ENCODE results near the gene COX6A2.

Gene COX6A2

GRCh38 chr16:31467151-31467773 is 39.1 kb upstream of the COX6A2 start:
- ATAC-seq, result no peak
- peaks cover 9% of the 10 kb centered on the region for H3K27me3 Mint-ChIP-seq
- H3K36me3 Mint-ChIP-seq (ENCODE audit: low read depth), result peaks cover 20% of the 10 kb centered on the region
- no peak overlapping the region for H3K4me3 Mint-ChIP-seq
- peaks cover 11% of the 10 kb centered on the region for H3K4me1 Mint-ChIP-seq
- no peak for DNase-seq
- H3K27ac Mint-ChIP-seq, result no peak overlapping the region
- H3K9me3 Mint-ChIP-seq, result no peaks in the 10 kb centered on the region

- Mint-ChIP-seq H3K27me3 (peaks cover 5% of the 10 kb centered on the region), H3K4me1 (peaks cover 10% of the 10 kb centered on the region), H3K36me3 (ENCODE audit: low read depth) (peaks cover 20% of the 10 kb centered on the region), H3K27ac (no peak overlapping the region), H3K9me3 (no peaks in the 10 kb centered on the region), H3K4me3 (no peak overlapping the region)
- DNase-seq, result no peak
- no peak for ATAC-seq
These were observed 38.3 kb upstream of the COX6A2 start for GRCh38 chr16:31466381-31466841.

GRCh38 chr16:31465788-31466370 is 37.7 kb upstream of the COX6A2 start:
- DNase-seq (no peak), ATAC-seq (no peak)
- peaks cover 13% of the 10 kb centered on the region for H3K4me1 Mint-ChIP-seq
- H3K36me3 Mint-ChIP-seq (ENCODE audit: low read depth), result peaks cover 20% of the 10 kb centered on the region
- H3K9me3 Mint-ChIP-seq, result no peaks in the 10 kb centered on the region
- H3K27ac Mint-ChIP-seq, result no peak overlapping the region
- no peaks in the 10 kb centered on the region for H3K27me3 Mint-ChIP-seq
- no peak overlapping the region for H3K4me3 Mint-ChIP-seq

GRCh38 chr16:31464781-31465260 is 36.7 kb upstream of the COX6A2 start:
- no peaks in the 10 kb centered on the region for H3K27me3 Mint-ChIP-seq
- H3K4me1 Mint-ChIP-seq, result peaks cover 23% of the 10 kb centered on the region
- no peak overlapping the region for H3K4me3 Mint-ChIP-seq
- H3K27ac Mint-ChIP-seq, result no peak overlapping the region
- ATAC-seq (no peak), DNase-seq (no peak)
- no peaks in the 10 kb centered on the region for H3K9me3 Mint-ChIP-seq
- peaks cover 20% of the 10 kb centered on the region for H3K36me3 Mint-ChIP-seq (ENCODE audit: low read depth)

- peaks cover 23% of the 10 kb centered on the region for H3K4me1 Mint-ChIP-seq
- no peaks in the 10 kb centered on the region for H3K9me3 Mint-ChIP-seq
- peaks cover 20% of the 10 kb centered on the region for H3K36me3 Mint-ChIP-seq (ENCODE audit: low read depth)
- no peak overlapping the region for H3K4me3 Mint-ChIP-seq
- H3K27me3 Mint-ChIP-seq, result no peaks in the 10 kb centered on the region
- ATAC-seq (no peak), DNase-seq (no peak)
- H3K27ac Mint-ChIP-seq, result no peak overlapping the region
These were observed 36.2 kb upstream of the COX6A2 start for GRCh38 chr16:31464348-31464769.

GRCh38 chr16:31461921-31462804 is 34.0 kb upstream of the COX6A2 start:
- Mint-ChIP-seq H3K4me1 (peaks cover 31% of the 10 kb centered on the region), H3K27ac (no peak overlapping the region), H3K4me3 (no peak overlapping the region), H3K36me3 (ENCODE audit: low read depth) (peaks cover 22% of the 10 kb centered on the region), H3K9me3 (no peaks in the 10 kb centered on the region), H3K27me3 (no peaks in the 10 kb centered on the region)
- DNase-seq (no peak), ATAC-seq (no peak)

GRCh38 chr16:31461201-31461920 is 33.2 kb upstream of the COX6A2 start:
- DNase-seq, result no peak
- H3K4me1 Mint-ChIP-seq, result peaks cover 33% of the 10 kb centered on the region
- no peak for ATAC-seq
- no peaks in the 10 kb centered on the region for H3K9me3 Mint-ChIP-seq
- H3K4me3 Mint-ChIP-seq, result no peak overlapping the region
- H3K27me3 Mint-ChIP-seq, result no peaks in the 10 kb centered on the region
- H3K27ac Mint-ChIP-seq, result no peak overlapping the region
- H3K36me3 Mint-ChIP-seq (ENCODE audit: low read depth), result peaks cover 22% of the 10 kb centered on the region

GRCh38 chr16:31460582-31461002 is 32.4 kb upstream of the COX6A2 start:
- H3K9me3 Mint-ChIP-seq, result no peaks in the 10 kb centered on the region
- ATAC-seq, result no peak
- no peak for DNase-seq
- H3K36me3 Mint-ChIP-seq (ENCODE audit: low read depth), result peaks cover 26% of the 10 kb centered on the region
- peaks cover 40% of the 10 kb centered on the region for H3K4me1 Mint-ChIP-seq
- H3K4me3 Mint-ChIP-seq, result peak overlapping the region; percentile 91
- H3K27me3 Mint-ChIP-seq, result no peaks in the 10 kb centered on the region
- H3K27ac Mint-ChIP-seq, result peak overlapping the region; percentile 93

GRCh38 chr16:31459687-31460581 is 31.8 kb upstream of the COX6A2 start:
- Mint-ChIP-seq H3K4me3 (peak overlapping the region; percentile 91), H3K27me3 (no peaks in the 10 kb centered on the region), H3K4me1 (peaks cover 47% of the 10 kb centered on the region), H3K27ac (peak overlapping the region; percentile 93), H3K36me3 (ENCODE audit: low read depth) (peaks cover 26% of the 10 kb centered on the region), H3K9me3 (no peaks in the 10 kb centered on the region)
- peak; percentile 78 for ATAC-seq
- DNase-seq, result peak; percentile 100

GRCh38 chr16:31458844-31459686 is 30.9 kb upstream of the COX6A2 start, which contains the start of gene ARMC5:
Gene ARMC5, plus strand, starts transcription at chr16:31459501. Its CDS starts 24 bp downstream, at chr16:31459525.
- H3K4me1 Mint-ChIP-seq, result peaks cover 48% of the 10 kb centered on the region
- H3K4me3 Mint-ChIP-seq, result peak within 1 kb of the TSS; percentile 91
- H3K27ac Mint-ChIP-seq, result peak within 1 kb of the TSS; percentile 93
- no peaks in the 10 kb centered on the region for H3K9me3 Mint-ChIP-seq
- H3K27me3 Mint-ChIP-seq, result no peaks in the 10 kb centered on the region
- H3K36me3 Mint-ChIP-seq (ENCODE audit: low read depth), result peaks cover 24% of the 10 kb centered on the region
- peak; percentile 95 for DNase-seq
- peak; percentile 84 for ATAC-seq

GRCh38 chr16:31458073-31458843 is 30.1 kb upstream of the COX6A2 start:
- Mint-ChIP-seq H3K4me1 (peaks cover 53% of the 10 kb centered on the region), H3K4me3 (peak overlapping the region; percentile 91), H3K27ac (peak overlapping the region; percentile 93), H3K36me3 (ENCODE audit: low read depth) (peaks cover 25% of the 10 kb centered on the region), H3K9me3 (no peaks in the 10 kb centered on the region), H3K27me3 (no peaks in the 10 kb centered on the region)
- ATAC-seq, result peak; percentile 3
- DNase-seq, result peak; percentile 57

GRCh38 chr16:31456988-31457360 is 28.8 kb upstream of the COX6A2 start:
- Mint-ChIP-seq H3K9me3 (no peaks in the 10 kb centered on the region), H3K4me3 (peak overlapping the region; percentile 91), H3K4me1 (peaks cover 56% of the 10 kb centered on the region), H3K27ac (peak overlapping the region; percentile 35), H3K27me3 (no peaks in the 10 kb centered on the region), H3K36me3 (ENCODE audit: low read depth) (peaks cover 21% of the 10 kb centered on the region)
- ATAC-seq (no peak), DNase-seq (no peak)
